Fibroblast of peridontal ligament (primary cell): Measurements from ENCODE around the gene CLEC4D.
A peak's percentile ranks its signal among the peaks of the same experiment; 100 is the strongest.
"Not testable (repeated sequence)": the region's sequence is repeated elsewhere in the genome, so short reads cannot be mapped to it uniquely, and the experiment has no call there.

Source experiments
- DNase-seq: peaks from one replicate; pipeline ENCODE4 v3.0.0-alpha.2; 2010; ENCODE audit errors: extremely low read depth

The CLEC4D gene

DNA sequence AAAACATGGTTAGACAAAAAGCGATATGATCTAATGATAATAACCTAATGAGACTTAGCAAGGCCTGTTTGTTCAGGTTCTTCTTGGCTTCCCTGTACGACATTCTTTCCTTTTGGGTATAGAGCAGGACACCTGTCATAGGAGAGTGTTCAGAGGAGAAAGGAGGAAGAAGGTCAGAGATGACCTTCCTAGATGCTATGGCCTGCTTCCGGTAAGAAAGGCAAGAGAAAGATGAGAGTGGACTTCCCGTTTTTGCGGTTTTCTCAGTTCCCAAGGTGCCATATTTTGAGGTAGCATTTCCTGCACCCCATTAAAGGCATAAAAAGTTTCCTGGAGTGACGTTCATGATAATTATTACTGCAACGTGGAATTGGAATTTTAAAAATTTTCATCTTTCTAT is 18.7 kb downstream of the CLEC4D start:
- DNase-seq = no peak

DNA sequence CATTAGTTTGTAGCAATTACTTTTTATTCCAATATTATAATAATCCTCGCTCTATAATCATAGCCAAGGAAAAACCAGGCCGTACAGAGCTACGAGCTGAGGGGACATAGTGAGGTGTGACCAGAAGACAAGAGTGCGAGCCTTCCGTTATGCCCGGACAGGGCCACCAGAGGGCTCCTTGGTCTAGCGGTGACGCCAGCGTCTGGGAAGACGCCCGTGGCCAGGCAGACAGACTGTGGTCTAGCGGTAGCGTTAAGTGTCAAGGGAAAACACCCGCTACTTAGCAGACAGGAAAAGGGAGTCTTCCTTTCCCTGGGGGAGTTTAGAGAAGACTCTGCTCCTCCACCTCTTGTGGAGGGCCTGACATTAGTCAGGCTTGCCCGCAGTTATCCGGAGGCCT is 24.5 kb downstream of the CLEC4D start:
- not testable (repeated sequence) for DNase-seq

DNA sequence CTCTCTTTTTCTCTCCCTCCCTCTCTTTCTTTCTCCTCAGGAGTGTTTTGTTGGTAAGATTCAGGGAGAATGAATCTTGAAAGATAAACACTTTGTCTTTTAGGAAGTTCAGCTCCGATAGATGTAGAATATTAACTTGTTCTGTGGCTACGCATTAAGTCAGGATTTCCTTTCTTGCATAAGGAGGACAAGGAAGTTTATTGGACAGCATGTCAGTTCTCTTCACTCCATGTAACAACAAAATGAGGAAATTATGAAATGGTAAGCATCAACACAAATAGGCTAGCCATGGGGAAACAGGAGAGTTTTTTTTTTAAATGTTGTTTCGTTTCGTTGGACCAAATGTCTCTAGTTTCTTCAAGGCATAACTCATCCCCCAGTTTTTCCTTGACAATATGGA is 27.5 kb downstream of the CLEC4D start, which contains the start of gene CLEC4E:
TSS of gene CLEC4E (minus strand) at position 75 of the 400 bp plus-strand sequence. CDS start 108 bp downstream, outside the sequence.
- not testable (repeated sequence) for DNase-seq

DNA sequence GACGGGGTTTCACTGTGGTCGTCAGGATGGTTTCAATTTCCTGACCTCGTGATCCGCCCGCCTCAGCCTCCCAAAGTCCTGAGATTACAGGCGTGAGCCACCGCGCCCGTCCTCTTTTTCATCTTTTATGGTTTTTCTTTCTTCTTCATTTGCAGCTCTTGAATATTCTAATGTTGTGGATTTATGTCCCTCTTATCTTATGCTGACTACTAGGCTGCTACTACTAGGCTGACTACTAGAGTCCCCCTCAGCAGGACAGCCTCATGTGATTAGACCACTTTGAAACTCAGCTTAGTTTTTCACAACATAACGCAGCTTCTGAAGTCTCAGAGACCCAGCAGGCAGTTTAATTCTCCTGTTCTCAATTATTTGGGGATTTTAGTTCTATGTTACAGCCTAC is 28.3 kb downstream of the CLEC4D start:
- DNase-seq = no peak

DNA sequence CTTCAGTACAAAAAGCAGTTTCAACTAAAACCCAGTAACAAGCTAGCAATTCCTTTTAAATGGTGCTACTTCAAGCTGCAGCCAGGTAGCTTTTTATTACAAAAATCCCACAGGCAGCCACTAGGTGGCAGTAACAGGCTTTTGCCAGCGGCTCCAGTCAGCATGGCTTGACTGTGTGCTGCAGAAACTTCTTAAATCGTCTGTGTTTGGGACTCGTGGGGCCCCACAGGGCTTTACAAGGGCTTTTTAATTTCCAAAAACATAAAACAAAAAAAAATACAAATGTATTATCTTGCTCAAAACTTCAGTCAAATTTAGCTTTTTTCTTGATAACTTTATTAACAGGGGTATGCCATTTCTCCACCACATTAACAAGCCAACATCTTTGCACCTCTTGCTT is 31.0 kb downstream of the CLEC4D start:
- DNase-seq = peak; percentile 75

DNA sequence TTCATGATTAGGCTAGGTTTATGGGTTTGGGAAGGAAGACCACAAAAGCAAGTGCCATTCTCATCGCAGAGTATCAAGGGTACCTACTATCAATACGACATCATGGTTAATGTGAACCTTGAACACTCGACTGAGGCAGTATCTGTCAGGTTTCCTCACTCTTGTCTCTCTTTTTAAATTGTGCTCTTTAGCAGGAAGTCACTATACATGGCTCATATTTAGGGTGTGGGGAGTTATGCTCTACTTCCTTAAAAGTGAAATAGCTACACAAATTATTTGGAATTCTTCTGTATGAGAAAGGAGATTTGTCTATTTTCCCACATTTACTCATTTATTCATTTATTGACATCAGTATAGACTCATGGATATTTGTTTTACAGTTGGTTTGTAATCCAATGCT is 33.3 kb downstream of the CLEC4D start:
- DNase-seq = no peak

DNA sequence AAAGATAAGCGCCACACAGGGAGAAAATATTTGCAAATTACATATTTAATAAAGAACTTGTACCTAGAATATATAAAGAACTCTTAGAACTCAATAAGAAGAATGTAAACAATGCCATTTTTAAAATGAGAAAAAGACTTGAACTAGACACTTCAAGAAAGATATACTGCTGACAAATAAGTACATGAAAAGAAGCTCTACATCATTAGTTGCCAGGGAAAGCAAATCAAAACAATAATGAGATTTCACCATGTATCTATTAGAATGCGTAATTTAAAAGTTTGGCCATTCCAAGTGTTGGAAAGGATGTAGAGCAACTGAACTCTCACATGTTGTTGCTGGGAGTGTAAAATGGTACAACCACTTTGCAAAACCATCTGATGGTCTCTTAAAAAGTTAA is 34.3 kb downstream of the CLEC4D start:
- DNase-seq = no peak

DNA sequence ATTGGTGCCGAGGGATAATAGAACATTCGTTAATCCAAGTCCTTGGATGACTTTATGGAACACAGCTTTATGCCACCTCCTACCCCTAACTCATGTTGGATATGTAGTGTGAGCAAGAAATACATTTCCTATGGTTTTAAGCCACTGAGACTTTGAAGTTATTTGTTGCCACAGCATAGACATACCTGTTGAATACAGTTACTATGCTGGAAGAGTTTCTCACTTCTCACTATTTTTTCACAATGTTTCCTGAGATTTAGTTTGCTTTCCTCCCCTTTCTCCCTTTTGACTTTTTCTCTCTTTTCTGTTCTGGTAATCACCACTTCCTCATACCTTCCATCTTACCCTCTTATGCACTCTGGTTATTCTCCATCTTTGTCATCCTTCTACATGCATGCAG is 34.9 kb downstream of the CLEC4D start:
- no peak for DNase-seq

DNA sequence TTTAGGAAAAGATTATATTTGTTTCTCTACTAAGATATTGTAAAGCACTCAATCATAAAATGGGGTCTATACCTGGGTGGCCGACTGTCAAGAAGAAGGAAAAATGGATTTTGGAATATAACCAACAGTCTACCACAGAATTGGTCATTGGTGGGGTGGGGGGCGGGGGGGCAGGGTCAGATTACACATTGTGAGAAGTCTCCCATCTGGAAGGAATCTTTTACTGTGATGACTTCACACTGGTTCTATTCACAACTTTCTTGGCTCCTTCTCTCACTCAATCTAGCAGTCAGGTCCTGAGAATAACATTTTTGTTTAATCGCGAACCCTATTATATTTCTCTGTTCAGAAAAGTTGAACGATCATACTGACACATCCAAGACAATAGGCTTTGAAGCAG is 36.1 kb downstream of the CLEC4D start:
- peak; percentile 2 for DNase-seq

DNA sequence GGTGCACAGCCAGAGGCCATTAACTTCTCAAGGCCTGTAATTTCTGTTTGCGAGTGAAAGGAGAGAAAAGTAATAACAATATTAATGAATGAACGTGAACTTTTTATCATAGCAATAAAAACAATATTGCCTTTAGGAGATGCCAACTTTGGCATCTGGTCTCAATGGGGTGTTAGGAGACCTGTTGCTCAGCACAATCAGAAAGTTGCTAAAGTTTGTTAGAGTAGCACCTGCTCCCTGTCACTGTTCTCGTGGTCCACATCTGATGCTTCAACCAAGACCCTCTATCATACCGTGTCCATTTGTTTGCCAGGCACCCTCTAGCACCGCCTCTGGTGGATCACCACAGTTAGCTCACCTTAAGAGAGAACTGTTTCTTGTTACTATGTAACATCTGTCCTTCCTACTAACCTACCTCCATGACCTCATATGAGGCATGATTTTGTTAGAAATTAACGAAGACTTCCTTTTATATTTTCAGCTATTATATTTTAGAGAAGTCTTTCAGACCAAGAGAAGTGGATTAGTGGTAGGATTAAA is 39.9 kb downstream of the CLEC4D start:
- no peak for DNase-seq

DNA sequence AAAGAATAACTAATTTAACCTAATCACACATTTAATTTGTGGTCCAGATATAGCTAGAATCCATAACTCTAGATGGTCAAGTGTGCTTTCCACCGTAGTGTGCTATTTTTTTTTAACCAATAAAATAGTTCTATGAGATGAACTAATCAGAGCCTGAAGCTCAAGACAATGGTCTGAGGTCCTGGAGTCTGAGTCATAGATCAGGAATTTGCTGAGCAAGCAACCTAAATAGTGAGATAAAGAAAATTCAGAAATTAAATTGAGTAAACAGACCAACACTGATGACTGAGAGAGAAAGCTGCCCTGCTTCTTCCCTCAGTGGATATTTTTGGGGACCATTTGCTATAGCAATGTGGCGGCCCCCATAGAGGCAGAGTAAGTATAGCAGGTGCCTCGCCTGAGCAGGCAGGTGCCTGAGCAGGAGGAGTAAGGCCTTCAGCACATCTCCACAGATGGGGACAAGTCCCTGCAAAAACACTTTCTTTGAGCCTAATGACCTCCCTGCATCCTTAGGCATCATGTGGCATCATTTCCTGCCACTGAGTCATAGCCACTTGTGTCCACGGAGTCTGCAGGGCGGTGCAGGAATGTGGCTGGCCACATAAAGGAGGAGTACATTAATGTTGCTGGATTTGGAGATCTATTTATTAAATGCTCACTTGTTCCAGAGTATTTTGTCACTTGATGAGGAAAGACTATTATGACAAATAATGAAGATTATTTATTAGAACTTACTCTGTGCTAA is 41.3 kb downstream of the CLEC4D start:
- DNase-seq = no peak

DNA sequence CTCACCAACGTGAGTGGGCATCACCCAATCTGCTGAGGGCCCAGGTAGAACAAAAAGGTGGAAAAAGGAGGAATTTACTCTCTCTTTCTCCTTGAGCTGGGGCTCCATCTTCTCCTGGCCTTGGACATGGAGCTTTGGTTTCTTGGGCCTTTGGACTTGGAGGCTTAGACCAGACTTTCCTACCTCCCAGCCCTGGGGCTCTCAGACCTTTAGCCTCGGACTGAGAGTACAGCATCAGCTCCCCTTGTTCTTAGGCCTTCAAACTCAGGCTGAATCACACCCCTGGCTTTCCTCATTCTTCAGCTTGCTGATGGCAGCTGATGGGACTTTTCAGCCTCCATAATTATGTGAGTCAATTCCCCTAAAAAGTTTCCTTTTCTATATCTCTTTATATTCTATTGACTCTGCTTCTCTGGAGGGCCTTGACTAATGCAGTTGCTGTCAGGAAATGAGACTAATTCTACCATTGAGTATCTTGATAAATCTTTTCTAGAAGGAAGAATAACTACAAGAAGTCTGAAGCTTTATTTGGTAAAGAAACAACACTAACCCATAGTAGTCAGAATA is 43.3 kb downstream of the CLEC4D start:
- DNase-seq = no peak

DNA sequence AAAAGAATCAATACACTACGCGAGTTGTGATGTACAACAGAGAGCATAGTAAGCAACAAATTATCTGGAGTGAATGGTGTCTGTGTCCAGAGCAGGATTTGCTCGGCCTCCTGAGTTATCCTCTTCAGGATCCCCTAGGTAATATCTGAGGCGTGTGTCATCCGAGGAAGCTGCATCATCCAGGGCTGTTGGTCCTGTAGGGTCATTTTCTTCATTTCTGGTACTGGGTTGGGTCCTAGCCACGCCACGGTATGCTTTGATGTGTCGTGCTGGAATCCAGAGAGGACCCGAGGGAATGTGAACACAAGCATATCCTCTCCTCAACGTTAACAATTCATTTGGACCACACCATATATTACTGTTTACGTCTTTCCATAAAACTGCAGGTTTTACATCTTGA is 46.4 kb downstream of the CLEC4D start:
- DNase-seq = no peak

DNA sequence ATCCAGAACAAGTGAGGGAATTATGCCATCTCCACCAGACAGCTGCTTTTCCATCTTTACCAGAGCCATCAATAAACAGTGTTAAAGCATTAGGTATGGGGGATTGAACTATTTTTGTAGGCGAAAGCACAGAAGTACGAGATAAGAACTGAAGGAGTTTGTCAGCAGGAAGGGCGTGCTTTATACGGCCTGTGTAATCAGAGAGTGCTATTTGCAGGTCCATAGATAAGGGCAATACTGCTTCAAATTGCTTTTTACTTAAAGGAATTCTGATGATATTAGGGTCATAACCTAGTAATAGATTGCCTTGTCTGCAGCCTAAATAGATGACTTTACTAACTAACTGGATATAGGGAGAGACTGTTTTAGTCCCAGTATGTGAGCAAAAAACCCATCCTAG is 47.7 kb downstream of the CLEC4D start:
- no peak for DNase-seq

DNA sequence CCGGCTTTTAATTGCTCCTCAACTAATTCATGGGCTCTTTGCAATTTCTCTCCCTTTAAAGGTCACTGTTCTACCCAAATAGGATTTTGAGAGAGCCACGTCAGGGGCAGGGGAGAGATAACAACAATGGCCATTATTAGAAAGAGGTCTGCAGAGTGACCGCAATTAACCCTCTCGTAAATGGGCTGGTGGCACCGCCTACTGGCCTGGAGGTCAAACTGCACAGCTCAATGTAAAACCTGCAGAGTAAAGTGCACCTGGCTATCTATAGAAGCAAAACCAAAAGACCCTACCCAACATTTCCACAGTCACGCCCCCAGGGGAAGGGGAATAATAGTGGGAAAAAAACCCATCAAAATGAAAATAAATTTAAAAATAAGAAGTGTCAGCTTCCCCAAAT is 49.0 kb downstream of the CLEC4D start:
- DNase-seq = no peak

DNA sequence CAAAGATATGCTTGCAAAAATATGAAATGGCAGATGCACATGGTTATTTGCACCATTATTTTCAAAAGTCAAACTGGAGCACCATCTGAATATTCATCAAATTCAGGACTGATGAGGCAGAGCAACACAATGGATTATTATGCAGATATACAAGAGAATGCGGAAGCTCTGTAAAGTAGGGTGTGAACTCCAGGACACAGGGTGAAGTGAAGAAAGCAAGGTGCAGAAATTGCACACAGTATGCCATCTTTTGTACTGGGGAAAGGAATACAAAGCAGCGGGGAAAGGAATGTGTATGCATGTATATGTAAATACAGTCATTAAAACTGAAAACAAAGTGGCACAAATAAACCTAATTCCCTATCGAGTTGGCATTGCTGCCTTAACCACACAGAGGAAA is 50.1 kb downstream of the CLEC4D start:
- DNase-seq = no peak

DNA sequence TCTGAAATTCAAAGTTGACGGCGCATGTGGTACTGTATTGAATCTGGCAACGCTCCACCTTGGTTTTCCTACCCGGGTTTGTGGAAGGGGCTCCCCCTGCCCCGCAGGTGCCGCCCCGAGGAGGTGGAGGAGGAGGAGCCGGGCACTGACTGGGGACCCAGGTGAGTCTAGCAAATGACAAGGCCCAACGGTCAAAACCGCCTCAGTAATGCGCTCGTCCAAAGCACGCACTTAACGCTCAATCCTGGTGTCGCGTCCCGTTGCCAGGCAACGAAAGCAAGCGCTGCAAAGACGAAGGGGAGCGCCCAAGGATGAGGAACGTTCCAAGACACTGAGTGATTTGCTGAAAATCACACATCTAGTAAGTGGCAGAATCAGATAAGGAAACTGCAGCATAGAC is 51.4 kb downstream of the CLEC4D start:
- DNase-seq = no peak

DNA sequence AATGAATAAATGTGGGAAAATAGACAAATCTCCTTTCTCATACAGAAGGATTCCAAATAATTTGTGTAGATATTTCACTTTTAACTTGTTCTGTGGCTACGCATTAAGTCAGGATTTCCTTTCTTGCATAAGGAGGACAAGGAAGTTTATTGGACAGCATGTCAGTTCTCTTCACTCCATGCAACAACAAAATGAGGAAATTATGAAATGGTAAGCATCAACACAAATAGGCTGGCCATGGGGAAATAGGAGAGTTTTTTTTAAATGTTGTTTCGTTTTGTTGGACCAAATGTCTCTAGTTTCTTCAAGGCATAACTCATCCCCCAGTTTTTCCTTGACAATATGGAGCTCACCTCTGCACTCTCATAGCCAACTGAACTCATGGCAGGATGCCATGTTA is 52.7 kb downstream of the CLEC4D start:
- DNase-seq = not testable (repeated sequence)

DNA sequence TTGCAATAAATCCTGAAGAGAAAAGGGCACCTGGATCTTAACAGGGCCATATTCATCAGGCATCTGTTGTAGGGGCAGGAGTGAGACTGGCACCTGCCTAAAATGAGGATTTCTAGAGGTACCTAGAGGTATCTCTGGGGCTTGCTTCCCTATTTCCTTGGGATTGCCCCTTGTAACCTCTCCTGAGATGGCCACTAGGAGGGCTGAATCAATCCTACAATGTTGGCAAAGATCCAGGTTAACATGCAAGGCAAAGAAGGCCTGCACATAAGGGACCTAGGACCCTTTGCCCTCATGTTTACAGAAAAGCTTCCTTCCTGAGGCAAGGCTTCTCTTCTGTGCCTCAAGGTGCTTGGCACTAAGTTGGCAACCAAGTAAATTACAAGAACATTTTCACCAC is 53.2 kb downstream of the CLEC4D start:
- no peak for DNase-seq
